Adipocyte (in vitro differentiated cells): ENCODE measurements around the gene FAR1.
"Not testable (repeated sequence)": the region's sequence is repeated elsewhere in the genome, so short reads cannot be mapped to it uniquely, and the experiment has no call there.

Experiments used
- DNase-seq: peaks from one replicate; pipeline ENCODE4 v3.0.0-alpha.2; 2015; ENCODE audit warnings: low read depth
- H3K27me3 ChIP-seq: replicated peaks from 2 replicates; pipeline ENCODE4 v1.7.0; 2013; ENCODE audit warnings: mild to moderate bottlenecking, low read length, moderate library complexity; ENCODE audit not compliant: control insufficient read depth, insufficient read depth
- H3K36me3 ChIP-seq: 2 replicates; pipeline ENCODE4 v1.7.0; 2013; ENCODE audit warnings: low read length, mild to moderate bottlenecking, moderate library complexity; ENCODE audit not compliant: control insufficient read depth, insufficient read depth, severe bottlenecking
- H3K4me1 ChIP-seq: 2 replicates; pipeline ENCODE4 v1.7.0; 2013; ENCODE audit warnings: mild to moderate bottlenecking, low read length, moderate library complexity; ENCODE audit not compliant: control insufficient read depth, insufficient read depth
- H3K4me3 ChIP-seq: 2 replicates; pipeline ENCODE4 v1.7.0; 2013; ENCODE audit warnings: mild to moderate bottlenecking, low read length, moderate library complexity
- H3K9ac ChIP-seq: 2 replicates; pipeline ENCODE4 v1.7.0; 2013; ENCODE audit warnings: mild to moderate bottlenecking, low read length, moderate library complexity
- H3K9me3 ChIP-seq: 2 replicates; pipeline ENCODE4 v1.7.0; 2013; ENCODE audit warnings: mild to moderate bottlenecking, low read length, moderate library complexity; ENCODE audit not compliant: control insufficient read depth

Gene FAR1

GRCh38 chr11:13668102-13668956 lies at the start of gene FAR1:
Gene FAR1, plus strand, starts transcription at chr11:13668668. Its CDS starts 26,098 bp downstream, at chr11:13694766.
- Histone ChIP-seq H3K36me3 (no peaks in the 10 kb centered on the region), H3K9me3 (no peaks in the 10 kb centered on the region), H3K27me3 (no peaks in the 10 kb centered on the region), H3K4me3 (peak within 1 kb of the TSS; percentile 95), H3K9ac (peak within 1 kb of the TSS; percentile 87), H3K4me1 (peaks cover 35% of the 10 kb centered on the region)
- DNase-seq, result peak; percentile 100

GRCh38 chr11:13620063-13620462 lies 48.4 kb upstream of the FAR1 start:
- Histone ChIP-seq H3K4me1 (no peaks in the 10 kb centered on the region), H3K27me3 (no peaks in the 10 kb centered on the region), H3K4me3 (no peak overlapping the region), H3K9me3 (peaks cover 20% of the 10 kb centered on the region), H3K9ac (no peak overlapping the region), H3K36me3 (no peaks in the 10 kb centered on the region)
- no peak for DNase-seq

GRCh38 chr11:13626818-13627217 lies 41.6 kb upstream of the FAR1 start:
- not testable (repeated sequence) for H3K4me1 ChIP-seq, DNase-seq

GRCh38 chr11:13628634-13629033 lies 39.8 kb upstream of the FAR1 start:
- not testable (repeated sequence) for DNase-seq, H3K9ac ChIP-seq, H3K36me3 ChIP-seq, H3K27me3 ChIP-seq, H3K4me3 ChIP-seq, H3K9me3 ChIP-seq, H3K4me1 ChIP-seq

More at GRCh38 chr11:13626818-13627217, 41.6 kb upstream of the FAR1 start:
- not testable (repeated sequence) for H3K9me3 ChIP-seq, H3K27me3 ChIP-seq, H3K4me3 ChIP-seq, H3K36me3 ChIP-seq, H3K9ac ChIP-seq

GRCh38 chr11:13629779-13630178 lies 38.7 kb upstream of the FAR1 start:
- Histone ChIP-seq H3K4me1 (no peaks in the 10 kb centered on the region), H3K9me3 (no peaks in the 10 kb centered on the region), H3K9ac (no peak overlapping the region), H3K27me3 (no peaks in the 10 kb centered on the region), H3K4me3 (no peak overlapping the region), H3K36me3 (no peaks in the 10 kb centered on the region)
- no peak for DNase-seq

GRCh38 chr11:13635290-13635689 lies 33.2 kb upstream of the FAR1 start:
- H3K4me3 ChIP-seq, result no peak overlapping the region
- no peak for DNase-seq
- H3K36me3 ChIP-seq, result no peaks in the 10 kb centered on the region
- peaks cover 3% of the 10 kb centered on the region for H3K9me3 ChIP-seq
- H3K9ac ChIP-seq, result no peak overlapping the region
- H3K4me1 ChIP-seq, result no peaks in the 10 kb centered on the region
- peaks cover 11% of the 10 kb centered on the region for H3K27me3 ChIP-seq

- Histone ChIP-seq H3K9ac (no peak overlapping the region), H3K4me1 (no peaks in the 10 kb centered on the region), H3K36me3 (no peaks in the 10 kb centered on the region), H3K9me3 (peaks cover 3% of the 10 kb centered on the region), H3K4me3 (no peak overlapping the region), H3K27me3 (peaks cover 11% of the 10 kb centered on the region)
- DNase-seq, result no peak
Observed at GRCh38 chr11:13635804-13636203, 32.7 kb upstream of the FAR1 start.

GRCh38 chr11:13637125-13638069 lies 31.1 kb upstream of the FAR1 start:
- peaks cover 3% of the 10 kb centered on the region for H3K9me3 ChIP-seq
- no peak overlapping the region for H3K9ac ChIP-seq
- H3K27me3 ChIP-seq, result peaks cover 11% of the 10 kb centered on the region
- H3K4me3 ChIP-seq, result no peak overlapping the region
- no peak for DNase-seq
- no peaks in the 10 kb centered on the region for H3K36me3 ChIP-seq
- H3K4me1 ChIP-seq, result no peaks in the 10 kb centered on the region

GRCh38 chr11:13638422-13638821 lies 30.0 kb upstream of the FAR1 start:
- Histone ChIP-seq H3K4me1 (no peaks in the 10 kb centered on the region), H3K9ac (no peak overlapping the region)
- no peak for DNase-seq

GRCh38 chr11:13644997-13645687 lies 23.3 kb upstream of the FAR1 start:
- Histone ChIP-seq H3K9me3 (no peaks in the 10 kb centered on the region), H3K4me3 (no peak overlapping the region), H3K4me1 (no peaks in the 10 kb centered on the region), H3K27me3 (no peaks in the 10 kb centered on the region), H3K36me3 (no peaks in the 10 kb centered on the region), H3K9ac (no peak overlapping the region)
- no peak for DNase-seq

More at GRCh38 chr11:13638422-13638821, 30.0 kb upstream of the FAR1 start:
- Histone ChIP-seq H3K4me3 (no peak overlapping the region), H3K27me3 (peaks cover 11% of the 10 kb centered on the region), H3K9me3 (peaks cover 3% of the 10 kb centered on the region), H3K36me3 (no peaks in the 10 kb centered on the region)

- DNase-seq, result no peak
- H3K9ac ChIP-seq, result no peak overlapping the region
Observed at GRCh38 chr11:13647391-13647790, 21.1 kb upstream of the FAR1 start.

More at GRCh38 chr11:13647391-13647790, 21.1 kb upstream of the FAR1 start:
- Histone ChIP-seq H3K36me3 (no peaks in the 10 kb centered on the region), H3K27me3 (no peaks in the 10 kb centered on the region), H3K9me3 (no peaks in the 10 kb centered on the region), H3K4me1 (no peaks in the 10 kb centered on the region), H3K4me3 (no peak overlapping the region)
